ENCODE results near the gene HACL1. TPM values are rescaled to one million over a fixed set of nuclear protein-coding genes. Genes with fewer than 3 reads are reported as not detected.

HACL1 gene
- total and polyA plus RNA-seq, 5 experiments from 2014 or later = 31.7 to 42.9 (median 33.8) TPM

- H3K4me1 Mint-ChIP-seq = peaks cover 0 to 6% (median 2%) of the 10 kb centered on the region in 4 donors
- ATAC-seq = no peak
- H3K4me3 Mint-ChIP-seq = no peak overlapping the region
- POLR2A ChIA-PET = no interaction called here
- no peaks in the 10 kb centered on the region for H3K27me3 Mint-ChIP-seq
- H3K36me3 Mint-ChIP-seq = peaks cover under 1 to 94% (median 26%) of the 10 kb centered on the region in 3 donors
- no peaks in the 10 kb centered on the region for H3K9me3 Mint-ChIP-seq
- DNase-seq = no peak
- peak overlapping the region in 1 of 10 donors; percentile 66 for H3K27ac Mint-ChIP-seq
These were observed 38.2 kb downstream of the HACL1 start for GRCh38 chr3:15563190-15563589.

GRCh38 chr3:15562560-15562959 is 38.8 kb downstream of the HACL1 start:
- peaks cover 0 to 87% (median 22%) of the 10 kb centered on the region in 3 donors for H3K36me3 Mint-ChIP-seq
- H3K4me3 Mint-ChIP-seq = no peak overlapping the region
- no peaks in the 10 kb centered on the region for H3K9me3 Mint-ChIP-seq
- ATAC-seq (no peak), DNase-seq (no peak)
- H3K4me1 Mint-ChIP-seq = peaks cover 0 to 6% (median 4%) of the 10 kb centered on the region in 4 donors
- H3K27me3 Mint-ChIP-seq = no peaks in the 10 kb centered on the region
- POLR2A ChIA-PET = no interaction called here
- peak overlapping the region in 3 of 10 donors; percentile 12 to 66 (median 20) for H3K27ac Mint-ChIP-seq

- Mint-ChIP-seq H3K4me3 (no peak overlapping the region), H3K36me3 (peaks cover 0 to 53% (median 17%) of the 10 kb centered on the region in 3 donors), H3K9me3 (no peaks in the 10 kb centered on the region), H3K4me1 (peaks cover 0 to 27% (median 9%) of the 10 kb centered on the region in 4 donors), H3K27ac (no peak overlapping the region), H3K27me3 (no peaks in the 10 kb centered on the region)
- POLR2A ChIA-PET = interaction anchor here (0.6 kb wide), 3 partner anchors 62 to 291 kb away, joined by 3 to 4 read pairs (median 4); no protein-coding TSS in a partner anchor
- ATAC-seq = no peak
- DNase-seq = no peak
These were observed 42.8 kb downstream of the HACL1 start for GRCh38 chr3:15558581-15558980.

GRCh38 chr3:15557511-15557946 is 43.8 kb downstream of the HACL1 start:
- H3K27me3 Mint-ChIP-seq = no peaks in the 10 kb centered on the region
- H3K9me3 Mint-ChIP-seq = no peaks in the 10 kb centered on the region
- POLR2A ChIA-PET = no interaction called here
- no peak overlapping the region for H3K4me3 Mint-ChIP-seq
- peaks cover 0 to 46% (median 14%) of the 10 kb centered on the region in 3 donors for H3K36me3 Mint-ChIP-seq
- peak overlapping the region in 1 of 10 donors; percentile 36 for H3K27ac Mint-ChIP-seq
- peak in 9 of 10 donors; percentile 19 to 66 (median 39) for DNase-seq
- H3K4me1 Mint-ChIP-seq = peaks cover 0 to 27% (median 8%) of the 10 kb centered on the region in 4 donors
- ATAC-seq = peak; percentile 90 to 91

- H3K4me1 Mint-ChIP-seq = peaks cover 0 to 27% (median 8%) of the 10 kb centered on the region in 4 donors
- ATAC-seq = peak in 1 of 2 donors; percentile 41
- H3K27ac Mint-ChIP-seq = peak overlapping the region in 2 of 10 donors; percentile 11 to 40
- H3K9me3 Mint-ChIP-seq = no peaks in the 10 kb centered on the region
- POLR2A ChIA-PET = no interaction called here
- H3K36me3 Mint-ChIP-seq = peaks cover 2 to 44% (median 15%) of the 10 kb centered on the region in 3 donors
- DNase-seq = no peak
- no peak overlapping the region for H3K4me3 Mint-ChIP-seq
- no peaks in the 10 kb centered on the region for H3K27me3 Mint-ChIP-seq
These were observed 44.9 kb downstream of the HACL1 start for GRCh38 chr3:15556512-15556911.

GRCh38 chr3:15553749-15554148 is 47.6 kb downstream of the HACL1 start:
- POLR2A ChIA-PET = no interaction called here
- H3K9me3 Mint-ChIP-seq = peaks cover 0 to 5% (median 0%) of the 10 kb centered on the region in 9 donors
- H3K4me1 Mint-ChIP-seq = peaks cover 0 to 27% (median 7%) of the 10 kb centered on the region in 4 donors
- H3K36me3 Mint-ChIP-seq = peaks cover 17 to 31% (median 28%) of the 10 kb centered on the region in 3 donors
- H3K27ac Mint-ChIP-seq = peak overlapping the region in 2 of 10 donors; percentile 18 to 31
- ATAC-seq (no peak), DNase-seq (no peak)
- H3K4me3 Mint-ChIP-seq = no peak overlapping the region
- H3K27me3 Mint-ChIP-seq = no peaks in the 10 kb centered on the region

- H3K36me3 Mint-ChIP-seq = peaks cover 27 to 35% (median 28%) of the 10 kb centered on the region in 3 donors
- peak overlapping the region in 1 of 10 donors; percentile 80 for H3K27ac Mint-ChIP-seq
These were observed 49.5 kb downstream of the HACL1 start for GRCh38 chr3:15551902-15552301.

GRCh38 chr3:15549846-15550245 is 51.5 kb downstream of the HACL1 start:
- Mint-ChIP-seq H3K4me1 (peaks cover 0 to 1% (median 0%) of the 10 kb centered on the region in 4 donors), H3K27me3 (peaks cover 0 to 1% (median 0%) of the 10 kb centered on the region in 5 donors), H3K9me3 (peaks cover 10 to 36% (median 14%) of the 10 kb centered on the region in 9 donors), H3K36me3 (peaks cover 24 to 35% (median 33%) of the 10 kb centered on the region in 3 donors), H3K4me3 (no peak overlapping the region), H3K27ac (no peak overlapping the region)
- DNase-seq (no peak), ATAC-seq (no peak)
- POLR2A ChIA-PET = no interaction called here

More at GRCh38 chr3:15551902-15552301, 49.5 kb downstream of the HACL1 start:
- no peak overlapping the region for H3K4me3 Mint-ChIP-seq
- DNase-seq (no peak), ATAC-seq (no peak)
- peaks cover 0 to 16% (median 4%) of the 10 kb centered on the region in 4 donors for H3K4me1 Mint-ChIP-seq
- POLR2A ChIA-PET = no interaction called here
- peaks cover 3 to 20% (median 5%) of the 10 kb centered on the region in 9 donors for H3K9me3 Mint-ChIP-seq
- H3K27me3 Mint-ChIP-seq = no peaks in the 10 kb centered on the region

- ATAC-seq = no peak
- Mint-ChIP-seq H3K9me3 (peaks cover 8 to 23% (median 14%) of the 10 kb centered on the region in 9 donors), H3K4me3 (no peak overlapping the region), H3K4me1 (peaks cover 8 to 19% (median 15%) of the 10 kb centered on the region in 4 donors), H3K27ac (peak overlapping the region in 2 of 10 donors; percentile 9 to 22), H3K36me3 (peaks cover 0 to 9% (median 2%) of the 10 kb centered on the region in 3 donors), H3K27me3 (peaks cover 0 to 1% (median 0%) of the 10 kb centered on the region in 5 donors)
- DNase-seq = no peak
- POLR2A ChIA-PET = no interaction called here
These were observed 58.8 kb downstream of the HACL1 start for GRCh38 chr3:15542614-15543013.

- peaks cover 13 to 32% (median 27%) of the 10 kb centered on the region in 4 donors for H3K4me1 Mint-ChIP-seq
- peak overlapping the region in 2 of 10 donors; percentile 2 to 36 for H3K27ac Mint-ChIP-seq
- peaks cover 0 to 2% (median 0%) of the 10 kb centered on the region in 3 donors for H3K36me3 Mint-ChIP-seq
- POLR2A ChIA-PET = interaction anchor here (0.7 kb wide), 1 partner anchor 78 kb away, joined by 3 read pairs; no protein-coding TSS in a partner anchor
- H3K9me3 Mint-ChIP-seq = peaks cover 3 to 11% (median 5%) of the 10 kb centered on the region in 9 donors
- DNase-seq (no peak), ATAC-seq (no peak)
- no peak overlapping the region for H3K4me3 Mint-ChIP-seq
- H3K27me3 Mint-ChIP-seq = no peaks in the 10 kb centered on the region
These were observed 60.0 kb downstream of the HACL1 start for GRCh38 chr3:15541371-15541770.

- H3K27ac Mint-ChIP-seq = peak overlapping the region in 2 of 10 donors; percentile 13 to 69
- H3K4me3 Mint-ChIP-seq = no peak overlapping the region
- ATAC-seq (no peak), DNase-seq (no peak)
- peaks cover 21 to 45% (median 42%) of the 10 kb centered on the region in 4 donors for H3K4me1 Mint-ChIP-seq
- POLR2A ChIA-PET = no interaction called here
- H3K9me3 Mint-ChIP-seq = no peaks in the 10 kb centered on the region
- no peaks in the 10 kb centered on the region for H3K27me3 Mint-ChIP-seq
- peaks cover 0 to under 1% (median 0%) of the 10 kb centered on the region in 3 donors for H3K36me3 Mint-ChIP-seq
These were observed 62.3 kb downstream of the HACL1 start for GRCh38 chr3:15539066-15539465.

GRCh38 chr3:15538345-15538744 is 63.0 kb downstream of the HACL1 start:
- peaks cover 21 to 45% (median 42%) of the 10 kb centered on the region in 4 donors for H3K4me1 Mint-ChIP-seq
- peak overlapping the region in 5 of 10 donors; percentile 0 to 42 (median 14) for H3K4me3 Mint-ChIP-seq
- H3K27me3 Mint-ChIP-seq = no peaks in the 10 kb centered on the region
- POLR2A ChIA-PET = no interaction called here
- no peak for DNase-seq
- no peak for ATAC-seq
- H3K27ac Mint-ChIP-seq = peak overlapping the region in 7 of 10 donors; percentile 8 to 80 (median 48)
- peaks cover 0 to 5% (median 0%) of the 10 kb centered on the region in 3 donors for H3K36me3 Mint-ChIP-seq
- no peaks in the 10 kb centered on the region for H3K9me3 Mint-ChIP-seq

- Mint-ChIP-seq H3K27me3 (no peaks in the 10 kb centered on the region), H3K4me1 (peaks cover 21 to 45% (median 42%) of the 10 kb centered on the region in 4 donors), H3K27ac (peak overlapping the region in 6 of 10 donors; percentile 5 to 77 (median 58)), H3K9me3 (no peaks in the 10 kb centered on the region), H3K4me3 (peak overlapping the region in 9 of 10 donors; percentile 26 to 72 (median 66)), H3K36me3 (peaks cover 0 to 5% (median 0%) of the 10 kb centered on the region in 3 donors)
- ATAC-seq (no peak), DNase-seq (peak in 1 of 10 donors; percentile 11)
- POLR2A ChIA-PET = no interaction called here
These were observed 64.5 kb downstream of the HACL1 start for GRCh38 chr3:15536856-15537255.

All from naive thymus-derived CD8-positive, alpha-beta T cell (primary cell).